Caco-2 (cell line): Measurements from ENCODE around the gene HHAT. TPM values are rescaled to one million over a fixed set of nuclear protein-coding genes. Genes with fewer than 3 reads are reported as not detected.

Experiments used
- BruUV-seq: library from RNA; stranded (reverse); fragments of 400-500 nt; replicated peaks from 2 replicates; lab custom pipeline; 2021; lab: Mats Ljungman, UMichigan
- CTCF ChIA-PET: fragments of 300-600 bp; sonication (Branson Sonifier 250); formaldehyde crosslinking; loops from one replicate; lab custom pipeline; 2022; ENCODE audit warnings: antibody characterized with exemption; lab: Charles Lee
- POLR2A ChIA-PET: fragments of 300-600 bp; sonication (Branson Sonifier 250); formaldehyde crosslinking; loops from one replicate; lab custom pipeline; 2022; ENCODE audit warnings: antibody characterized with exemption; lab: Charles Lee
- DNase-seq, 2 experiments: peaks; one replicate each; pipeline versions ENCODE4 v3.0.0 to v3.0.0-alpha.2; 2020 to 2022
- H3K27me3 ChIP-seq: replicated peaks from 2 replicates; pipeline ENCODE4 v1.6.0; 2011; ENCODE audit warnings: low read length; ENCODE audit not compliant: control insufficient read depth, insufficient read depth
- H3K36me3 ChIP-seq: 2 replicates; pipeline ENCODE4 v1.5.1; 2011; ENCODE audit warnings: low read length; ENCODE audit not compliant: control insufficient read depth, insufficient read depth
- H3K4me1 ChIP-seq: fragments of 250-450 bp; sonication (Bioruptor Pico); 2 replicates; pipeline ENCODE4 v1.5.1; 2020; ENCODE audit warnings: mild to moderate bottlenecking
- H3K4me3 ChIP-seq: 2 replicates; pipeline ENCODE4 v1.5.1; 2011; ENCODE audit warnings: low read depth, mild to moderate bottlenecking, control low read depth, low read length
- H3K9me3 ChIP-seq: fragments of 250-450 bp; sonication (Bioruptor Pico); 2 replicates; pipeline ENCODE4 v1.5.1; 2020; ENCODE audit warnings: mild to moderate bottlenecking, moderate library complexity
- H3K27ac Mint-ChIP-seq: one replicate; pipeline ENCODE4 v1.8.0; 2022; ENCODE audit warnings: mixed read lengths; ENCODE audit not compliant: unreplicated experiment
- H3K27me3 Mint-ChIP-seq: one replicate; pipeline ENCODE4 v1.8.0; 2022; ENCODE audit warnings: mixed read lengths; ENCODE audit not compliant: insufficient read depth, unreplicated experiment
- H3K36me3 Mint-ChIP-seq: one replicate; pipeline ENCODE4 v1.8.0; 2022; ENCODE audit warnings: mild to moderate bottlenecking, mixed read lengths; ENCODE audit not compliant: insufficient read depth, unreplicated experiment
- H3K4me1 Mint-ChIP-seq: one replicate; pipeline ENCODE4 v1.8.0; 2022; ENCODE audit warnings: low read depth, mixed read lengths; ENCODE audit not compliant: unreplicated experiment
- H3K4me3 Mint-ChIP-seq: one replicate; pipeline ENCODE4 v1.8.0; 2022; ENCODE audit warnings: mild to moderate bottlenecking, moderate library complexity, mixed read lengths; ENCODE audit not compliant: unreplicated experiment
- H3K9me3 Mint-ChIP-seq: one replicate; pipeline ENCODE4 v1.8.0; 2022; ENCODE audit warnings: mixed read lengths; ENCODE audit not compliant: unreplicated experiment
- intact Hi-C: fragments of 100-400 bp; cut with micrococcal nuclease; formaldehyde crosslinking; loops from one replicate; pipeline ENCODE4 v1.10.0; 2022; ENCODE audit not compliant: unreplicated experiment
- total RNA-seq: library from RNA; stranded (reverse); gene quantifications from 2 replicates; pipeline ENCODE4 v1.2.3, GENCODE V29; 2022
- TF ChIP-seq, protein P1 (sequence below), 2 experiments: fragments of 200-600 bp in 1 of 2; IDR thresholded peaks; 1 replicate in 1 of 2; 2 replicates in 1 of 2; pipeline versions ENCODE4 v1.5.1 to v1.8.0; 2011 to 2022; ENCODE audit warnings: antibody characterized with exemption in 1 of 2, control low read depth in 1 of 2, inconsistent platforms in 1 of 2, low read depth in 1 of 2, low read length in 1 of 2, mild to moderate bottlenecking in 1 of 2, moderate library complexity in 1 of 2; ENCODE audit not compliant: insufficient read depth in 1 of 2, severe bottlenecking in 1 of 2, unreplicated experiment in 1 of 2

Gene HHAT
- total RNA-seq, 1 experiment from 2014 or later, result 3.9 TPM

DNA sequence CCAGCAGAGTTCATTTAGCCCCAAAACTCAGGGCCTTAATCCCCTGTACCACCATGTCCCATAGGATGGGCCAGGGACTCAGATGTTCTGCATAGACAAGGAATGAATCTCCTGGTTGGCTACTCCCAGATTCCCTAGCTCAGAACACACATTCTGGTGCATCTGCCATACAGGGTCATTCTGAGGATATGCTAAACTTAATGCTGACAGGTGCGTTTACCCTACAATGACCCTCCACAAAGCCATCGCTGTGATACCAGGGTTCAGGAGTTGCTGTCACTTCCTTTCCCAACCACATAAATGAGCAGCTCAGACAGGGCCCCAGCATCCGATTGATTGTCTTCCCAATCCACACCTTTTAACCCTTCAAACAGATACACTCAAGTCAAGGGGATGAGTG lies 32.0 kb upstream of the HHAT start:
- H3K27ac Mint-ChIP-seq, result no peak overlapping the region

DNA sequence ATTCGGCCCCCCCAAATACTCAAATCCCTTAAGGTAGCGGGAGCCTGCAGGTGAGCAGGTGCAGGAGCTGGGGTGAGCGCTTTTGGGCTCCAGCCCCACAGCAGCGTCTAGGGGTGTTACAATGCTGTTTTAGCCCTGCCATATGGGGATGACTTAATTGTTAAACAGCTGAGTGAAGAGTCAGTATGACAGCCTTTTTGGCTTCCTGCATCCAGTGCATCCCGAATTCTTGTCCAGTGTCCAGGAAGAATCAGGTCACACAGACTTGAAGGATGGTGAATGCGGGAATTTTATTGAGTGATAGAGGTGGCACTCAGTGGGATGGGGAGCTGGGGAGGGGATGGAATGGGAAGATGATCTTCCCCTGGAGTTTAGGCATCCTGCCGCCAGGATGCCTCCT lies 30.4 kb upstream of the HHAT start:
- intact Hi-C loops, result no loop called here
- H3K27me3 Mint-ChIP-seq, result no peaks in the 10 kb centered on the region
- no peaks in the 10 kb centered on the region for H3K9me3 Mint-ChIP-seq
- Histone ChIP-seq H3K36me3 (no peaks in the 10 kb centered on the region), H3K9me3 (no peaks in the 10 kb centered on the region), H3K27me3 (no peaks in the 10 kb centered on the region; the same call in 1 of the 2 replicates), H3K4me1 (no peaks in the 10 kb centered on the region), H3K4me3 (no peak overlapping the region)
- no peaks in the 10 kb centered on the region for H3K36me3 Mint-ChIP-seq
- POLR2A ChIA-PET, result no interaction called here
- H3K27ac Mint-ChIP-seq, result no peak overlapping the region
- BruUV-seq, result no TSS peak
- no peak for DNase-seq
- no peak overlapping the region for H3K4me3 Mint-ChIP-seq
- CTCF ChIA-PET, result no interaction called here
- TF ChIP-seq, protein P1, sequence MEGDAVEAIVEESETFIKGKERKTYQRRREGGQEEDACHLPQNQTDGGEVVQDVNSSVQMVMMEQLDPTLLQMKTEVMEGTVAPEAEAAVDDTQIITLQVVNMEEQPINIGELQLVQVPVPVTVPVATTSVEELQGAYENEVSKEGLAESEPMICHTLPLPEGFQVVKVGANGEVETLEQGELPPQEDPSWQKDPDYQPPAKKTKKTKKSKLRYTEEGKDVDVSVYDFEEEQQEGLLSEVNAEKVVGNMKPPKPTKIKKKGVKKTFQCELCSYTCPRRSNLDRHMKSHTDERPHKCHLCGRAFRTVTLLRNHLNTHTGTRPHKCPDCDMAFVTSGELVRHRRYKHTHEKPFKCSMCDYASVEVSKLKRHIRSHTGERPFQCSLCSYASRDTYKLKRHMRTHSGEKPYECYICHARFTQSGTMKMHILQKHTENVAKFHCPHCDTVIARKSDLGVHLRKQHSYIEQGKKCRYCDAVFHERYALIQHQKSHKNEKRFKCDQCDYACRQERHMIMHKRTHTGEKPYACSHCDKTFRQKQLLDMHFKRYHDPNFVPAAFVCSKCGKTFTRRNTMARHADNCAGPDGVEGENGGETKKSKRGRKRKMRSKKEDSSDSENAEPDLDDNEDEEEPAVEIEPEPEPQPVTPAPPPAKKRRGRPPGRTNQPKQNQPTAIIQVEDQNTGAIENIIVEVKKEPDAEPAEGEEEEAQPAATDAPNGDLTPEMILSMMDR (IDR thresholded peaks at IDR 0.05; ENCODE audit: insufficient read depth in 1 of 2, low read depth in 1 of 2, low read length in 1 of 2, severe bottlenecking in 1 of 2, unreplicated experiment in 1 of 2), result no peak
- peaks cover under 1% of the 10 kb centered on the region for H3K4me1 Mint-ChIP-seq

More for the DNA sequence above, 32.0 kb upstream of the HHAT start:
- POLR2A ChIA-PET, result no interaction called here
- CTCF ChIA-PET, result no interaction called here
- intact Hi-C loops, result no loop called here
- H3K4me3 ChIP-seq, result no peak overlapping the region
- BruUV-seq, result no TSS peak
- H3K4me3 Mint-ChIP-seq, result no peak overlapping the region
- H3K9me3 ChIP-seq, result no peaks in the 10 kb centered on the region
- peaks cover 6% of the 10 kb centered on the region for H3K4me1 Mint-ChIP-seq
- DNase-seq, result no peak
- H3K27me3 ChIP-seq, result no peaks in the 10 kb centered on the region; the same call in 1 of the 2 replicates
- no peaks in the 10 kb centered on the region for H3K4me1 ChIP-seq
- H3K36me3 ChIP-seq, result no peaks in the 10 kb centered on the region
- no peaks in the 10 kb centered on the region for H3K36me3 Mint-ChIP-seq
- TF ChIP-seq, protein P1 (IDR thresholded peaks at IDR 0.05; ENCODE audit: insufficient read depth in 1 of 2, low read depth in 1 of 2, low read length in 1 of 2, severe bottlenecking in 1 of 2, unreplicated experiment in 1 of 2), result no peak
- H3K9me3 Mint-ChIP-seq, result no peaks in the 10 kb centered on the region
- H3K27me3 Mint-ChIP-seq, result no peaks in the 10 kb centered on the region

DNA sequence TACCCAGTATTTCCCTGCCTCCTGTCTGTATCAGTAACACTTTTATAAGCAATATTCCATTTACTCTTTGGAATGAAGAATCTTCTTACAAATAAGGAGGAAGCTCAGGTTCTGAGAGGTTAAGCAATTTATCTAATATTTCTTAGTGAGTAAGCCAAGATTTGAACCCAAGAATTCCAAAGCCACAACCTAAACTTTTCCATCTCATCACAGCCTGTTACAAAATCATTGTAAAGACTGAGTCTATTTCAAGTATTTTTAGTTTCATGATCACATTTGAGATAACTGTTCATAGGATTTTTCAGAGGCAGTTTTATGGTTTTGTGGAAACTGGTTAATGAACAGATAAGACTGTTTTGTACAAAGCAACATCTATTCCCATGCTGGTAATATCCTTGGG lies 29.8 kb upstream of the HHAT start:
- Mint-ChIP-seq H3K4me1 (no peaks in the 10 kb centered on the region), H3K9me3 (no peaks in the 10 kb centered on the region), H3K27me3 (no peaks in the 10 kb centered on the region), H3K36me3 (no peaks in the 10 kb centered on the region), H3K4me3 (no peak overlapping the region), H3K27ac (no peak overlapping the region)
- Histone ChIP-seq H3K4me1 (no peaks in the 10 kb centered on the region), H3K4me3 (no peak overlapping the region), H3K27me3 (no peaks in the 10 kb centered on the region; the same call in 1 of the 2 replicates), H3K36me3 (no peaks in the 10 kb centered on the region), H3K9me3 (no peaks in the 10 kb centered on the region)
- DNase-seq, result no peak
- ChIA-PET POLR2A (no interaction called here), CTCF (no interaction called here)
- intact Hi-C loops, result no loop called here
- no TSS peak for BruUV-seq
- TF ChIP-seq, protein P1 (IDR thresholded peaks at IDR 0.05; ENCODE audit: insufficient read depth in 1 of 2, low read depth in 1 of 2, low read length in 1 of 2, severe bottlenecking in 1 of 2, unreplicated experiment in 1 of 2), result no peak
